ENCODE measurements around the gene CLK3.
"Not testable (repeated sequence)": the region's sequence is repeated elsewhere in the genome, so short reads cannot be mapped to it uniquely, and the experiment has no call there.

The CLK3 gene

GRCh38 chr15:74651242-74651741 is 35.7 kb downstream of the CLK3 start:
- Histone ChIP-seq H3K36me3 (peaks cover 28% of the 10 kb centered on the region), H3K27me3 (ENCODE audit: insufficient read depth, low read depth, severe bottlenecking) (no peaks in the 10 kb centered on the region), H3K27ac (no peak overlapping the region), H3K4me3 (ENCODE audit: low read depth, low read length) (no peak overlapping the region), H3K9me3 (ENCODE audit: severe bottlenecking) (no peaks in the 10 kb centered on the region)
- no peak for DNase-seq
- no peak for TF ChIP-seq CTCF (IDR thresholded peaks at IDR 0.05; ENCODE audit: low read depth, low read length)

- H3K4me3 ChIP-seq (ENCODE audit: low read depth, low read length) = no peak overlapping the region
- no peak for TF ChIP-seq CTCF (IDR thresholded peaks at IDR 0.05; ENCODE audit: low read depth, low read length)
- no peaks in the 10 kb centered on the region for H3K27me3 ChIP-seq (ENCODE audit: insufficient read depth, low read depth, severe bottlenecking)
- no peaks in the 10 kb centered on the region for H3K9me3 ChIP-seq (ENCODE audit: severe bottlenecking)
- H3K36me3 ChIP-seq = peaks cover 28% of the 10 kb centered on the region
- H3K27ac ChIP-seq = no peak overlapping the region
- DNase-seq = no peak
These were observed 37.9 kb downstream of the CLK3 start for GRCh38 chr15:74653426-74654102.

- peaks cover 26% of the 10 kb centered on the region for H3K36me3 ChIP-seq
- no peak for TF ChIP-seq CTCF (IDR thresholded peaks at IDR 0.05; ENCODE audit: low read depth, low read length)
- no peak overlapping the region for H3K4me3 ChIP-seq (ENCODE audit: low read depth, low read length)
- H3K27ac ChIP-seq = no peak overlapping the region
- no peak for DNase-seq
- no peaks in the 10 kb centered on the region for H3K27me3 ChIP-seq (ENCODE audit: insufficient read depth, low read depth, severe bottlenecking)
- no peaks in the 10 kb centered on the region for H3K9me3 ChIP-seq (ENCODE audit: severe bottlenecking)
These were observed 39.8 kb downstream of the CLK3 start for GRCh38 chr15:74655424-74655823.

- Histone ChIP-seq H3K27ac (no peak overlapping the region), H3K27me3 (ENCODE audit: insufficient read depth, low read depth, severe bottlenecking) (no peaks in the 10 kb centered on the region), H3K36me3 (peaks cover 22% of the 10 kb centered on the region), H3K9me3 (ENCODE audit: severe bottlenecking) (no peaks in the 10 kb centered on the region), H3K4me3 (ENCODE audit: low read depth, low read length) (no peak overlapping the region)
- TF ChIP-seq CTCF (IDR thresholded peaks at IDR 0.05; ENCODE audit: low read depth, low read length) = no peak
- DNase-seq = no peak
These were observed 41.4 kb downstream of the CLK3 start for GRCh38 chr15:74656935-74657535.

- DNase-seq = no peak
- Histone ChIP-seq H3K27me3 (ENCODE audit: insufficient read depth, low read depth, severe bottlenecking) (no peaks in the 10 kb centered on the region), H3K36me3 (peaks cover 22% of the 10 kb centered on the region), H3K9me3 (ENCODE audit: severe bottlenecking) (no peaks in the 10 kb centered on the region), H3K4me3 (ENCODE audit: low read depth, low read length) (no peak overlapping the region), H3K27ac (no peak overlapping the region)
- no peak for TF ChIP-seq CTCF (IDR thresholded peaks at IDR 0.05; ENCODE audit: low read depth, low read length)
These were observed 42.2 kb downstream of the CLK3 start for GRCh38 chr15:74657846-74658245.

- not testable (repeated sequence) for DNase-seq; H3K9me3 ChIP-seq (ENCODE audit: severe bottlenecking); H3K4me3 ChIP-seq (ENCODE audit: low read depth, low read length); H3K27ac ChIP-seq; H3K36me3 ChIP-seq; H3K27me3 ChIP-seq (ENCODE audit: insufficient read depth, low read depth, severe bottlenecking)
These were observed 45.6 kb downstream of the CLK3 start for GRCh38 chr15:74661280-74661679.

Measured in WERI-Rb-1 (cell line).